Peyer's patch (tissue), 4 donors: ENCODE data around the gene NPAS2.

ENCODE experiments used
- POLR2A ChIP-seq, 2 donors: fragments of 450-650 bp; IDR thresholded peaks; one replicate each; pipeline ENCODE4 v1.5.1; 2017; ENCODE audit warnings: antibody characterized with exemption in 2 of 2, mild to moderate bottlenecking in 2 of 2, moderate library complexity in 2 of 2
- TF ChIP-seq, protein P1 (sequence below), 6 experiments: fragments of 450-650 bp in 4 of 6; fragments of 200-600 bp in 2 of 6; sonication (generic) in 1 of 6; IDR thresholded peaks; one replicate each; pipeline ENCODE4 v1.5.1; 2017 to 2019; ENCODE audit warnings: antibody characterized with exemption in 6 of 6, mild to moderate bottlenecking in 3 of 6, moderate library complexity in 1 of 6

GRCh38 chr2:100855606-100856005 lies 35.7 kb downstream of the NPAS2 start:
- TF ChIP-seq, protein P1, sequence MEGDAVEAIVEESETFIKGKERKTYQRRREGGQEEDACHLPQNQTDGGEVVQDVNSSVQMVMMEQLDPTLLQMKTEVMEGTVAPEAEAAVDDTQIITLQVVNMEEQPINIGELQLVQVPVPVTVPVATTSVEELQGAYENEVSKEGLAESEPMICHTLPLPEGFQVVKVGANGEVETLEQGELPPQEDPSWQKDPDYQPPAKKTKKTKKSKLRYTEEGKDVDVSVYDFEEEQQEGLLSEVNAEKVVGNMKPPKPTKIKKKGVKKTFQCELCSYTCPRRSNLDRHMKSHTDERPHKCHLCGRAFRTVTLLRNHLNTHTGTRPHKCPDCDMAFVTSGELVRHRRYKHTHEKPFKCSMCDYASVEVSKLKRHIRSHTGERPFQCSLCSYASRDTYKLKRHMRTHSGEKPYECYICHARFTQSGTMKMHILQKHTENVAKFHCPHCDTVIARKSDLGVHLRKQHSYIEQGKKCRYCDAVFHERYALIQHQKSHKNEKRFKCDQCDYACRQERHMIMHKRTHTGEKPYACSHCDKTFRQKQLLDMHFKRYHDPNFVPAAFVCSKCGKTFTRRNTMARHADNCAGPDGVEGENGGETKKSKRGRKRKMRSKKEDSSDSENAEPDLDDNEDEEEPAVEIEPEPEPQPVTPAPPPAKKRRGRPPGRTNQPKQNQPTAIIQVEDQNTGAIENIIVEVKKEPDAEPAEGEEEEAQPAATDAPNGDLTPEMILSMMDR (IDR thresholded peaks at IDR 0.05), result no peak
- TF ChIP-seq POLR2A (IDR thresholded peaks at IDR 0.05), result no peak
